GM19468 (cell line): ENCODE results near the gene SCN8A.

ENCODE experiments used
- ATAC-seq: cut with Tn5 transposase; IDR thresholded peaks from one replicate; pipeline ENCODE4 v1.9.1; 2021; ENCODE audit warnings: mild to moderate bottlenecking, moderate library complexity, moderate number of reproducible peaks; ENCODE audit not compliant: unreplicated experiment; ENCODE audit errors: extremely low read depth

Gene SCN8A

DNA sequence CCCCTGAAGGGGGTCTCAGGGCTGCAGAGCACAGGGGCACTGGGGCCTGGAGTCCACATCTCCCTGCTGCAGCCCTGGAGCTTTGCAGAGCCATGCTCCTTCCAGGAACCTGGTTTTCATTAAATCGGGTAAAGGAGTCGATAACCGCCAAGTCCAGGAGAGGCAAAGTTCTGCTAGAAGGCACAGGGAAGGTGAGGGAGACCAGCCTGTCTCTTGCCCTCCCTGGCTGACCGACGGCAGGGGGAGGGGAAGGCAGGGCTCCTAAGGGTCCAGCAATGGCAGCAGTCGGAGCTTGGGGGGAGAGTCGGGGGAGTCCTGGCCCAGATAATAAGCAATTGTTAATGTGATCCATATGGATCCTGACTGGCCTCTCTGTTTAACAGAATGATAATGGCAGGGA, 254.4 kb downstream of the SCN8A start:
- ATAC-seq = no peak

DNA sequence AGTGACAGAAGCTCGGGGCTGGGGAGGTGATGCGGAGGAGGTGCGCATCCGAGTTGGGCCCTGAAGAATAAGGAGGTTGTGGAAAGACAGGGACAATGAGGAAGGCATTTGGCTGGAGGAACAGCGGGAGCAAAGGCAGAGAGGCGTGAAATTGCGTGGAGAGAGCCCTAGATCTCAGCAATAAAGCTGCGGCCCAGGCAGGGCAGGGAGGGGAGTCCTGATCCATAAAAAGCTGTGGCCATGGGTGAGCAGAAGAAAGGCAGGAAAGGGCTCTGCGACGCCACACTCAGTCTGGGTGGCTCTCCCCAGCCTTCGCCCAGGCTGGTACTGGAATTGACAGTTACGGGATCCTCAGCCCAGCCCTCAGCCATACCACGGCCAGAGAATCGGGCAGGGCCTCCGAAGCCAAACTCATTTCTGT, 255.2 kb downstream of the SCN8A start:
- no peak for ATAC-seq

DNA sequence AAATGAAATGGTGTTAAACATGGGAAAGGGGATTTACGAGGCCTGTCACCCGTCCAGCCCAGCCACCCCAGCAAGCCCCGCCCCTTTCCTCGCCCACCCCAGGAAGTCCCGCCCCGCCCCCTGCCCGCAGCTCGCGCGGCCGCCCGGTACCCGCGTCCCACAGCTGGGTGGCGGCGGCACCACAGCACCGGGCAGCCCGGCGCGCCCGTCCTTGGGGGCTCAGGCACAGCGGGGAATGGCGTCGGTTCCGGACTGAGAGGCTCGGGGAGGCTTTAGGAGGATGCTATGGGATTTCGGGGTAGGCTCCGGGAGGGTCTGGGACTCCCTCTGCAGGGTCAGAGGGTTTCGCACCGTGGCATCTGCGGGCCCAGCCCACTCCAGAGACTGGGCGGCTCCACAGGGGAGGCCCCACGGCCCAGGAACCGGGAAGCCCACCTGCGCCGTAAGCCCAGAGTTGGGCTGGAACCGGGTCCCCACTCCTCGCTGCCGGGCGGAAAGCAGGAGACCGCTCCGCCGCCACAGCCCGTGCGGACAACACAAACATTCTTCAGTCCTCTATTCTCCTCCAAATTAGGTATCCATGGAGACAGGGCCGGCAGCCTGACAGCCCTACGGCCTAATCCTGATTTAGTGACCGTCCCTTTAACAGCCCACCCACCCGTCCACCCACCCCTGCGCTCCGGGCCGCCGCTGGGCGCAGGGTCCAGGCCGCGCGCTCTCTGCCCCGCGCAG, 256.0 kb downstream of the SCN8A start:
- ATAC-seq = no peak

DNA sequence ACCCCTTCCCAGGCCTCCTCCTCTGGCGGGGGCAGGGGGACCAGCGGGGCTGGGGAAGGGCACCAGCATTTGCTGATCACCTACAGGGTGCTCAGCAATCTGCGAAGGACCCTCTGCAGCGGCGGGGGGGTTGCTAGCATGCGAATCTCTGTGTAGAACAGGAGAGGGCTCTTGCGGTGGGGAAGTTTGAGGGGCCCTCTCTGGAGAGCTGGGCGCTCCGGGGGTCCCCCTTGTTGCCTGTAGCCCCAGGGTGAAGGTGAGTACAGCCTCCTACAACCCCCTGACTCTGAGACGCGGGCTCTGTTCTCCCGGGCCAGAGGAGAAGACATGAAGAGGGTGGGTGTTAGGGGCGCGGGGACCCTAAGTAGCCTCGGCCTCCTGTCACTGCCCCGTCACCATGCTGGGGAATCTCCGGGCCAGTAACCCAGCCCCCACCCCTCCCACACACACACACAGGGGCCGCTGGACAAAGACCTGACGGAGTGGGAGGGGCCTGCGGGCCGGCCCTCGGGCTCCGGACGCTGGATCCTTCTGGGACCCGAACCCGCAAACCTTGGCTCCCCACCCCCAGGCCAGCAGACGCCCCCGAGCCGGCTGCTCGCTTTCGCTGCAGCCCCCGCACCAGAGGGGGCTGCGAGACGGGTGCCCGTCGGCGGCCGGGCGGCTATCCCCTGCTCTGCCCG, 256.8 kb downstream of the SCN8A start:
- no peak for ATAC-seq

DNA sequence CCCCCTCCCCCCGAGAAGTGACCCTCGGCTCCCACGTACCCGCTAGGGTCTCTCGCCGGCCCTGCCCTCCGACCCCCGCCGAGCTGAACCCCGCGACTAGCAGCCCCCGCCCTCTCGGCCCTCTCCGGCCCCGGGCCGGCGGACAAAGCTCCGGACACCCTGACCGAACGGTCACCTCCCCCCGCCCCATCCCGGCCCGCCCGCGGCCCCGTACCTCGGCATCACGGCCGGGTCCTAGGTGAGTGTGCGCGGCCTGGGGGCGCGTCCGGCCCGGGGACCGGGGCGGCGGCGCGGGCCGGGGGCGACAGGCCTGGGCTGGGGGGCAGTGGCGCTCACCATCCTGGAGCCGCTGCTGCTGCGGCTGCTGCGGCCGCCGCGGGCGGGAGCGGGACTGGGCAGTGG, 257.3 kb downstream of the SCN8A start, which contains the start of gene FIGNL2:
FIGNL2 (minus strand) TSS at position 393 of the 402 bp plus-strand sequence. CDS start 26,305 bp downstream, outside the sequence.
- ATAC-seq = no peak

DNA sequence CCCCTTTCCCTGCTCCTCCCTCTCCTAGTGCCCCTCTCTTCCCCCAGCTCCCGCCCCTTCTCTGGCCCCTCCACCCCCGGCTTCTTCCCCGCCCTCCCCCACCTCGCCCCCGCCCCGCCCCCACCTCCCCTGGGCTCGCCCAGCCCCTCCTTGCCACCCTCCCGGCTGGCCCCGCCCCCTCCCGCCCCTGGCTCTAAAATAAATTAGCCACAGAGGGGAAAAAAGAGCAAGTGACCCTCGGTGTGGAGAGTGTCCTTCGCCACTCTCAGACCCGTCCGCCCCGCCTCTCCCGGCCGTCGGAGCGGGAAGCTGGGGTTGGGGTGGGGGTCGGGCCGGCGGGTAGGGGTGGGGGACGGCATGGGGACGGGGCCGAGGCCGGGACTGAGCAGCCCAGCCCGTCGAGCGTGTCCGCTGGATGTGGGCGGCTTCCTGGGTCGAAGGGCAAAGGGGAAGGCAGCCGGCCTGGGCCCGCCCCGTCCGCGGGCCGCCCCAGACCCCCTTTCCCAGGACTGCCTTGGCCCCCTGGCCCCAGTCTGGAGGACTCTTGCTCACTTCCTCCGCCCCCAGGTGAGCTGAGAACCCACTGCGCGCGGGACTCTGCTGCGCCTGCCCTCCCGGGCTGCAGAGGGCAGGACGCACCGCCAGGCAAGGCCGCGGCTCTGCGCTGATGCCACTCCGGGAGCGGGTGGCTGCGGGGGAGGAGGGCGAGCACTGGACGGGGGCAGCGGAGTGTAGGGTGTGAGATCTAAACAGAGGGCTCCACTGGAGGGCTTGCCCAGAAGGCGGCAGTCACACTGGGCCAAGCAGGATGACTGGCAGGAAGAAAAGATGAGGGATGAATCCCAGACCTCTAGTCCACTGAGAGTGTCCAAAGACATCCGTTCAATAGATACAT, 258.1 kb downstream of the SCN8A start:
- no peak for ATAC-seq

DNA sequence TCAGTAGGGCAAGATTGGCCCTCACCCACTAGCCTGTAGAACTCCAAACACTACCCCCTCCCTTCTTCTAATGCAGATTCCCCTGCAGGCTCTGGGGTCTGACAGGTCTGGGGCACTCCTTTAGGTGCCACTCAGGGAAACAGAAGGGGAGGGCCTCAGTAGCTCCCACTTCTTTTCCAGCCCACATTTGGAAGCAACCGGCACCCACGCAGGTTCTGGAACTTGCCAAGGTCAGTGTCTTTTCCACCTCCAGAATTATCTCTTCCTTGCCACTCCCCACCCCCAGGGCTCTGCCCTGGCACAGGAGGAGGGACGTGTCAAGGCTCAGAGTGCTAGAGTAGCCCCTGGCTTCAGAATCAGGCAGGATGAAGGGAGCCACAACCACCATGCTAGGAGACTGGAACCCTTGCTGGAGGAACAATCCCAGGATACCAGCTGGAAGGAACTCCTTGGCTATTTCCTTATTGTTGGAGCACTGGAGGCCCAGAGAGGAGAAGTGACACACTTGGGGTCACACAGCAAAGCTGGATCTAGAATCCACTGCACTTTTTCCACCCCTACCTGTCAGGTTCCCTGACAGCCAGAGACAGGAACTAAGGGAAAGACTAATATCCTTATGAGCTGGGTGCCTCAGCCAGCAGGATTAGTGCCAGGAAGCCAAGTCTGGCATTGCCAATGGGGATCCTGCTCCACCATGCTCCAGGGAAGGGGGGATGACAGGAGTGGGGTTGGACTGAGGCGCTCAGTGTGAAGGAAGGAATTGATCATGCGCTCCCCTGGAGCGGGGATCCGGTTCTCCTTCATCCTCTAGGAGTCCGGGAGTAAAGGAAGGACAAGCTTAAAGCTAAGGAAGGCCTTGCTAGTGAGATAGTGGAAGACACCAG, 259.3 kb downstream of the SCN8A start:
- ATAC-seq = no peak

DNA sequence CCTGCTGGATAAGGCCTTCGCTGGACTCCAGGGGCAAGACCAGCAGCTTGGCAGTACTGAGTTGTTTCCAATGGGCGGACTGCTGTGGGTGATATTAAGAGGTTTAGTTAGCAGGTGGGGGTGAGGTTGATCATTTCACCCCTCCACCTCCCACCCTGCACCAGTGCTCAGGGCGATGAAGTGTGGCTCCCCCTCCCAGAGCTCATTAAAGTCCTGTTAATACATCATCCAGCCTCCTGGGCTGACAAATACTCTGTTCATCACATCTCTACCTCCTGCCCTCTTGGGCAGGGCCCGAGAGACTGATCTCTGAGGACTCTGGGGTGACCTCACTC, 259.9 kb downstream of the SCN8A start:
- no peak for ATAC-seq

DNA sequence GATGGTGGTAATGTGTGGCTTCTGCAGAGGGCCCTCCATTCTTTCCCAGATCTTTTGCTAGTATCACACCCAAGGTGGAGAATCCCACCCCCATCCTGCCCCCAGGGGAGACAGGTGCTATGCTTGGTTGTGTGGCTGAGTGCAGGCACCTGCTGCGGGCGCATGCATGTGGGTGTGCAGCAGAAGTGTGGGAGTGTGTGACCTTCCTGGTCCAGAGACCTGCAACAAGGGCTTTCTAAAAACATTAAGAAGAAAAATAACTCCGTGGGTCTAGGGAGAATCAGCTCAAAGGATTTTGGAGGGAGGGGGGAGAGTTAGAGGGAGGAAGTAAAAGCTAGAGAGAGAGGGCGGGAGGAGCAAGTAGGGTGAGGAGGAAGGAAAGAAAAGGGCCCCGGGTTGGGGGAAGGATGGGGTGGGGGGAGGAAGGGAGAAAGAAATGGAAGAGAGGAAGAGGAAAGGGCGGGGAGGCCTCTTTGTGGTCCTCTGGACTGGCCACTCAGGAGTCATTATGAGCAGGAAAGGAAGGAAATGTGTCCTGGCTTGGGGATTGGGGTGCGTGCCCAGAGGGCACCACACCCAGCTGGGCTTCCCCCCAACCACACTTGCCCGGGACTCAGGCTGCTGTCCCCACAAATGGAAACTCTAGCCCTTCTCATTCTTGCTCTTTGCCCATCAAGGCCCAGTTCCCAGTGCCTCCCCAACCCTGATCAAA, 260.5 kb downstream of the SCN8A start:
- no peak for ATAC-seq

DNA sequence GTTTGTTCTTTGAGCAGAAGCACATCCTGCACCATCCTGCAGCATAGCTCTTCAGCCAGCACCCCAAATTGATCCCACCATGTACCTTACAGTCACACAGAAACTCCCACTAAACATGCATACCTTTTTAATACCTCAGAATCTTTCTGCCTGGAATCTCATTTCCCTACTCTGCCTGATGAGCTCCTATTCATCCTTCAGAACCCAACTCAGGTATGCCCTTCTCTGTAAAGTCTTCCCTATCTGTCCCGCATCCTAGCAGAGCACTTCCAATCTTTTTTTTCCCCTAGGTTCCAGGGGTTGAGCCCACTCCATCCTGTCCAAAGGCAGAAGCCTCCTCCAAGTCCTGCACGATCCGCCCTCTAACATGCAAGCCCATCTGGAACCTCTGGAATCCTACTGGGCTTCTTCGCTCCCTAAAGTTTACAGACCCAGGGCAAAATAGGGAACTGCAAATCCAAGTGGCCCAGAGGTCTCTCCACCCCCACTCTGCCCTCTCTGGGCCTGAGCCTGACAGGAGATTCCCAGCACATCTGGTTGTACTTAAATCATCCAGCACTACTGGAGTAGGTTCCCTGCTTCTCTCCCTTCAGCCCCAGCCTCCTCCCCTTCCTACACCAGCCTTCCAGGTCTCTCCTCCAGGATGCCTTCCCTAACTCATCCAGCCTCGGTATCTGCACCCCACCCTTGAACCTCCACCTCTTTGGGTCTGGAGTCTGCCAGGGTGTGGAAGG, 261.5 kb downstream of the SCN8A start:
- ATAC-seq = no peak

DNA sequence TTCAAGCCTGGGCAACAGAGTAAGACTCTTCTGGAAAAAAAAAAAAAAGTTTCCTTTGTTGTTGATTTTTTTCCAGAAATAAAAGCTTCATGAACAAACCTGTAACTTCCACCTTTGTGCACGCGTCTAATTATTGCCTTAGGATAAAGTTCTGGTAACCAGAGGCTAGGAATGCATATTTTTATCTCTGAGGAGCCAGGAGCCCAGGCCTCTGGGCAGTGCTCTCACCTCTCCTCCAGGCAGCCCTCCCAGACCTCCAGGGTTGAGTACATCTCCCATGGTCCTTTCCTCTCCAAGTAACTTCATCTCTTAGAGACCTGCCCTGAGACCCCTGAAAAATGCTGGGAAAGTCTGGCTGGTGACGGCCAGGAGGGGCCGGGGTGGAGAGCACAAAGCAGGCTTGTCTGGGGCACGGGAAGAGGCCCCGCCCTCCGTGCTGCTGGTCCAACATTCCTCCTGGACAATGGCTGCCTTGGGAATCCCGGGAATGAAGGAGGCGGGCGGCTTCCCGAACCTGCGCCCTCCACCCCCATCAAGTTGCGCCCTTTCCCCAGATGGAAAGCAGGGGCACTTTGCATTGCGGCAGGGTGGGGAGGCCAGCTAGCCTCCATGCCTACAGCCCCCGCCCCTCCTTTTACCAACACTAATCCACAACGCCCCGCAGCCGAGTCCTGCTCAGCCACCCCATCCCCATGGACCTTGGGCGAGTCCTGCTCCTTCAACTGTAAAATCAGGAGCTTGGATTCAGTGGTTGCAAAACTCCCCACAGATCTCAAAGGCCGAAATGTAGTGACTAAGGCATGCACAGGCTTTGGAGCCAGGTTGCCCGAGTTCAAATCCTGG, 264.8 kb downstream of the SCN8A start:
- no peak for ATAC-seq

DNA sequence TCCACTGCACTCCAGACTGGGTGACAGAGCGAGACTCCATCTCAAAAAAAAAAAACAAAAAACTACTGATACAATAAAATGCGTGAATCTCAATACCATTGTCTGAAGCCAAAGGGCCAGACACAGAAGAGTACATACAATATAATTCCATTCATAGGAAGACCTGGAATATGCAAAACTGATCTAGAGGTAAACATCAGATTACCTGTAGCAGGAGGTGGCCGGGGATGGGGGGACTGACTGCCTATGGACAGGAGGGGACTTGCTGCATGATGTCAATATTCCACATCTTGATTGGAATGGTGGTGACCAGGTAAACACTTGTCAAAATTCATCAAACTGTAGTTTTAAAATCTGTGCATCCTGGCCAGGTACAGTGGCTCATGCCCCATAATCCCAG, 270.0 kb downstream of the SCN8A start:
- no peak for ATAC-seq
